Muscle of leg (tissue), 11 donors: ENCODE measurements around the gene CACTIN. TPM values are rescaled to one million over a fixed set of nuclear protein-coding genes. Genes with fewer than 3 reads are reported as not detected.

Source experiments
- DNase-seq: peaks from one replicate; pipeline ENCODE4 v3.0.0; 2013
- H3K27ac ChIP-seq: one replicate; pipeline ENCODE4 v1.5.1; 2013; ENCODE audit warnings: mild to moderate bottlenecking, low read length, control low read depth
- H3K27me3 ChIP-seq: one replicate; pipeline ENCODE4 v1.6.1; 2013; ENCODE audit warnings: low read length; ENCODE audit not compliant: control insufficient read depth, insufficient read depth
- H3K36me3 ChIP-seq: one replicate; pipeline ENCODE4 v1.6.1; 2013; ENCODE audit warnings: low read length; ENCODE audit not compliant: control insufficient read depth, insufficient read depth
- H3K4me1 ChIP-seq: one replicate; pipeline ENCODE4 v1.6.1; 2013; ENCODE audit warnings: low read length; ENCODE audit not compliant: control insufficient read depth, insufficient read depth
- H3K4me3 ChIP-seq: one replicate; pipeline ENCODE4 v1.5.1; 2013; ENCODE audit warnings: low read length, control low read depth
- H3K9me3 ChIP-seq: replicated peaks from 2 replicates; pipeline ENCODE4 v1.6.1; 2013; ENCODE audit warnings: low read depth, low read length; ENCODE audit not compliant: control insufficient read depth
- WGBS: methylation state at CpG from one replicate; pipeline ENCODE4 v1.1.5; 2013; ENCODE audit warnings: missing lambda C conversion rate; ENCODE audit not compliant: insufficient coverage; 5-methylcytosine and 5-hydroxymethylcytosine counted together
- polyA plus RNA-seq, 8 donors: library from polyadenylated mRNA; unstranded; fragments of 120-200 nt; gene quantifications; one replicate each; pipeline versions ENCODE4 v1.2.1 to v1.2.3, GENCODE V29; 2013; ENCODE audit warnings: inconsistent platforms in 1 of 8, low replicate concordance in 1 of 8; ENCODE audit not compliant: insufficient read length in 8 of 8, insufficient read depth in 1 of 8
- total RNA-seq: library from RNA; stranded (reverse); fragments of 120-200 nt; gene quantifications from one replicate; pipeline ENCODE4 v1.2.4, GENCODE V29; 2013

The CACTIN gene
- total and polyA plus RNA-seq, 9 donors, result 20.1 to 24.1 (median 22.6) TPM

DNA sequence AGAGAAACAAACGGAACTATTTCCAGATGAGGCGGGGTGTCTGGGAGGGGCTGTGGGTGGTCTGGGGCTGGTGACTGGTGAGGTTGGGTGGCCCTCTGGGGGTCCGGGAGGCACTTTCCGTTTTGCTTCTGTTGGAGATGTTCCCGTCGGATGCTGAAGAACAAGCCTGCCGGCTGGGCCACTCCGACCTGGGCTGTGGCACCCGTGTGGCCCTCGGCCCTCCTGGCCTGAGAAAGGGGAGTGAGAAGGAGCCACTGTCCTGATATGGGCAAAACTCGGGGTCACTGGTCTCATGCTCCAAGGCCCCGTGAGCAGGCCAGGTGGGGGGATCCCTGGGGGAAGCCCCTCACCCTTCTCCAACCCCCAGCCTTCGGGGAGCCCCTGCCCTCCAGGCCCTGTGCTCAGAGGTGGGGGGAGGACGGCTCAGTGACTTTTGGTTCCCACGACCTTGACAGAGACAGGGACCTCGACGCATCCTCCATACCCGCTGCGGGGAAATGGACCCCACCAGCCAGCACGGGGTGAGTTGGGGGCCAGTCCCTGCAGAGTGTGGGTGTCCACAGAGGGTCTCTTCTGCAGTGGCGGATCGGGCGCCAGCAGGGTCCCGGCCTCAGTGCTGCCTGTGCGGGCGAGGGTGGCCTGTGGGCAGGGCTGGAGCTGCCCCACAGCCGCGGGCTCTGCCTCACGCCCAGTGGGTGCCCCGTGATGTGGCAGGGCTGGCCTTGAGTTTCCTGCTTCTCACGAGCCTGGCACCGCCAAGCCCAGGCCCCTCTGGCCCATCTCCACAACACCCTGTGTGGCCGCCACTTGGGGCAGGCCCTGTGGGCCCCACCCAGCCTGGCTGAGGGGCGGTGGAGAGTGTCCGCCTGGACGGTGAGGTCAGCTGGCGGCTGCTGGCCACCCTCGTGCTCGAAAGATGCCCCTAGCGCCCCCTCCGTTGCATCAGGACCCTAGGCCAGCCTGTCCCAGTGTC, 15.6 kb downstream of the CACTIN start:
- no peak overlapping the region for H3K27ac ChIP-seq
- 75% methylated on average over 27 of the region's 41 CpGs for WGBS

DNA sequence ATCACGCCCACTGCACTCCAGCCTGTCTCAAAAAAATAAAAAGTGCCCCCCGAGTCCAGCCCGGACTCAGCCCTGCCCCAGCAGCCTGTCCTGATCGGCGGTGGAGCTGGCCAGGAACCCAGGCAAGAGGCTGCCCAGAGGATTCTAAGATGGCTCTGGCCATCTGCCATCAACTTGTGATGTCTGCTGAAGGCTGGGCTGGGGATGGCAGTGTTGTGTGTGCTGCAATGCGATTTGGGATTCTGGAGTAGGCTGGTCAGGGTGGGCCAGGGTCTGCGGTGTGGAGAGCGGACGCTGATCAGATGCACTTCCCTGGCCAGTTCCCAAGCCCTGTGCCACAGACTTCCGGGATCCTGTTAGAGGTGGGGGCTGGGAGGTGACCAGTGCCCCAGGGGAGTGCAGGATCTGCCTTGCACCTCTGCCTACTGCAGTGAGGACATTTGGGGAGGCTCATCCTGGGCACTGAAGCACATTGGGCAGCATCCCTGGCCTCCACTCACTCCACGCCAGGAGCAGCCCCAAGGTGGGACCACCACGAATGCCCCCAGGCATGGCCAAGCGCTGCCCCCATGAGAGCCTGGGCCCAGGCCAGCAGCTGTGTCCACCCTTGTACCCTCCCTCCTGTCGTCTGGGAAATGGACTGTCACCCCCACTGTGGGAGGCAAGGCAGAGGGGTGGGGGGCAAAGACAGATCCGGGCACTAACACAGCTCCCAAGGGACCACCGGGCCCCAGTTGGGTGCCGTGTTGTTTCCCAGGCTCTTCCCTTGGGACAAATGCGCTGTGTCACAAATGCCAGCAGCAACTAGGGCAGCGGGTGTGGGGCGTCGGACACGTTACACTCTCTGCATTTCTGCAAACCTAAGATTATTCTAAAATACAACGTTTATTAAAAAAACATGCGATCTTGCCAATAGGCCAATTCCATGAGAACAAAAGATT, 16.5 kb downstream of the CACTIN start:
- H3K27ac ChIP-seq, result peak overlapping the region; percentile 69
- peaks cover 35% of the 10 kb centered on the region for H3K4me1 ChIP-seq
- 73% methylated on average over 20 of the region's 24 CpGs for WGBS

More for the DNA sequence above, 15.6 kb downstream of the CACTIN start:
- H3K4me1 ChIP-seq, result peaks cover 35% of the 10 kb centered on the region
- peaks cover 36% of the 10 kb centered on the region for H3K36me3 ChIP-seq
- no peak for DNase-seq
- no peak overlapping the region for H3K4me3 ChIP-seq
- no peaks in the 10 kb centered on the region for H3K9me3 ChIP-seq
- peaks cover 23% of the 10 kb centered on the region for H3K27me3 ChIP-seq

DNA sequence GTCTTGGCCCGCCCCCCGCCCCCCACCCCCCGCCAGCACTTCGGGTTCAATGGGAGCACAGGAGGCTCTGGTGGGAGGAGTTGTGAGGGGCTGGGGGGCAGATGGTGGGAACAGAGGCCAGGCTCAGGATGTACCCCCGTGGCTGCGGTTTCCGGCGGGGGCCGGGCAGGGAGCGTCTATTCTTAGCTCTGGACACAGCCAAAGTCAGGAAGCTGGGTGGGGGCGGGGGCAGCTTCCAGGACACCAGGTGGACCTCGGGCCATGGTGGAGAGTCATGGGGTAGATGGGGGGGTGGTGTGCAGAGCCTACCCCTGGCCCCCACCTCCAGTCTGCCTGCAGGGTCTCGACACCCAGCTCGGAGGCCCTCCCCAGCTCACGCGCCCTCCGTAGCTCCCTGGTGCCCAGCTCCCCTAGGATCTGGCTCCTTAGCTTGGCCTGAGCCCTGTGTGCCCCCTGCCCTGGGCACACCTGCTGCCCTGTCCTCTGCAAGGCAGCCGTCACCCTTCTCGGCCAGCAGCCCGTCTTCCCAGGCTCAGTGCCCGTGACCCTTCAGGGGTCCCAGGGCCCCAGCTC, 17.8 kb downstream of the CACTIN start:
- H3K27me3 ChIP-seq, result peaks cover 36% of the 10 kb centered on the region
- peak; percentile 54 for DNase-seq
- 67% methylated on average over 13 of the region's 21 CpGs for WGBS
- peaks cover 24% of the 10 kb centered on the region for H3K36me3 ChIP-seq
- peak overlapping the region; percentile 69 for H3K27ac ChIP-seq
- H3K4me3 ChIP-seq, result no peak overlapping the region
- H3K9me3 ChIP-seq, result no peaks in the 10 kb centered on the region
- H3K4me1 ChIP-seq, result peaks cover 41% of the 10 kb centered on the region

More for the DNA sequence above, 16.5 kb downstream of the CACTIN start:
- no peak for DNase-seq
- H3K36me3 ChIP-seq, result peaks cover 30% of the 10 kb centered on the region
- peaks cover 31% of the 10 kb centered on the region for H3K27me3 ChIP-seq
- no peaks in the 10 kb centered on the region for H3K9me3 ChIP-seq
- H3K4me3 ChIP-seq, result no peak overlapping the region

DNA sequence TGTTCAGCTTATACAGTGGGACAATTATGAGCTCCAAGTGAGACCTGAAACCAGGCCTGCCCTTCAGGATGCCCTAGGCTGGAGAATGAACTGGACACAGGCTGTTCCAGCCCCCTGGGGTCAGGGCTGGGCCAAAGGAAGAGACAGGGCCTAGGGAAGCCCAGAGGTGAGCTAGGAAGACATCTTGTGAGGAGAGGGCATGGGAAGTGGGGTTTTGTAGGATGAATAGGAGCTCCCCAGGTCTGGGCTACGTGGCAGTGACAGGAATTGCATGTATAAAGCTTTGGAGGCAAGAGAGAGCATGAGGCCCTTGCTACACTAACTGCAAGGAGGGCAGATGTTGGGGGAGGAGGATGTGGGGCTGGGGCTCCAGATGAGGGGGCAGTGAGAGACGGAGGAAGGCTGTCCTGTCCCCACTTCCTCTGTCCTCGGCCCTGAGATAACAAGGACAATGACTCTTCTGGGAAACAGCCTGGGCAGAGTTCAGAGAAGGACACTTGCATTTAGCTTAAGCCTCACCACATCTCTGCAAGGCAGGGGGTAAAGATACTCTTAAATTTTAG, 18.4 kb downstream of the CACTIN start:
- no peak for DNase-seq
- 68% methylated on average over 3 of the region's 3 CpGs for WGBS
- no peaks in the 10 kb centered on the region for H3K9me3 ChIP-seq
- peaks cover 39% of the 10 kb centered on the region for H3K27me3 ChIP-seq
- peak overlapping the region; percentile 77 for H3K27ac ChIP-seq
- peaks cover 41% of the 10 kb centered on the region for H3K4me1 ChIP-seq
- H3K36me3 ChIP-seq, result peaks cover 19% of the 10 kb centered on the region
- no peak overlapping the region for H3K4me3 ChIP-seq

DNA sequence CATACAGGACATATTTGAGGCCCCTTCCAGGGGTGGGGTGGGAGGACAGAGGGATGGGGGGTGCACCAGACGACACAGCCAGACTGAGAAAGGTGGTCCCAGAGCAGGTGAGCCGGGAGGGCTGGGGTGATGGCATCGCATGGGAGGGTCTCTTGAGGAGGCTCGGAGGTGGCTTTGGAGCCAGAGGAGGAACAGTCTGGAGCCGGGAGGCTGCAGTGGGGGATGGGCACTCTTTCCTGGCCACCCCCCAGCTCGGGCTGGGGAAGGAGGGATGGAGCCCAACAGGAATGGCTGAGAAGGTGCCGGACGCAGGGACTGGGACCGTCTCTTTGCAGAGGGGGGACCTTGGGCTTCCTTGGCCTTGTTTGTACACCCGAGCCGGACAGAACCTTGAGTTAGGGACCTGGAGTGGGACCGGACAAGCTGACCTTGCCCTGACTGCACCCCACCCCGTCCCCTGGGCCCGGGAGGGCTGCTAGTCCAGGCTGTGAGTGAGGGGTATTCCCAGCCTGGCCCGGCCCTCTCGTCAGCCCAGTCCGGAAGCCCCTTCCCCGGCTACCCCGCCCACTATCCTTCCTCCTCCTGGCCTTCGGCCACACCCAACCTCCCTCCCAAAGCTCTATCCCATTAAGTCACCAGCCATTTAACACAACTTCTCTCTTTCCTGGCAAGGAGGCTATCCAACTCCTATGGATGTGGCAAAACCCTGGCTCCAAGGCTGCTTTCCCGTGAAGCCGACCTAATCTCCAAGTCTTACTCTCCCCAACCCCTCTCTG, 19.1 kb downstream of the CACTIN start:
- DNase-seq, result peak; percentile 67
- H3K36me3 ChIP-seq, result peaks cover 16% of the 10 kb centered on the region
- H3K4me3 ChIP-seq, result peak overlapping the region; percentile 34
- peaks cover 41% of the 10 kb centered on the region for H3K4me1 ChIP-seq
- H3K27ac ChIP-seq, result peak overlapping the region; percentile 77
- H3K27me3 ChIP-seq, result peaks cover 39% of the 10 kb centered on the region
- H3K9me3 ChIP-seq, result no peaks in the 10 kb centered on the region
- 9% methylated on average over 15 of the region's 22 CpGs for WGBS

DNA sequence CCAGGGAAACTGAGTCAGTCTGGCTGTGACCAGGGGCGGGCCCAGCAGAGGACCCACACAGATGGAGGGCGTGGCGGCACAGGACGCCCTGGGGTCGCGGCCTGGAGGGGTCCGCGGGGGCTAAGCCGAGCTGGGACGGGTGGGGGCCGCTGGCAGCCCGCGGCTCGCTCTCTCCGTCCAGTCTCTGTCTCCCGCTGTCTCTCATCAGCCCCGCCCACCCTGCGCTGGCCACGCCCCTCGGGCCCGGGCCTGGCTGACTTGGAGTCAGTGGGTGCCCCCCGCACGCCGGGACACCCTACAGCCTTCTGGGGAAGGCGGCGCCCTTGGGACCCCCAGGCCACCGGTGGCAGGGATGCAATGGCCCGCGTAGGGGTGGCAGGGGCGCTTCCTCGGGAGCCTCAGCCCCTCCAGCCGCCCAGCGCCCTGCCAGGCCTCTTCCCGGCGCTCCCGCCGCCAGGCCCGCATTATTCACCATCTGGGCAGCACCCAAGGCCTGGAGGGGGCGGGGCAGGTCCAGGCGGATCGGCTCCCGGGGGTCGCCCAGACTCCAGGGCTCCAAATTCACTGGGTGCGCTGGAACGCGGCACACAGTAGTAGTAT, 19.8 kb downstream of the CACTIN start, which contains the start of gene TBXA2R:
TBXA2R (minus strand) TSS at position 186 of the 600 bp plus-strand sequence. CDS start 6,241 bp downstream, outside the sequence.
- peaks cover 9% of the 10 kb centered on the region for H3K36me3 ChIP-seq
- peak within 1 kb of the TSS; percentile 34 for H3K4me3 ChIP-seq
- H3K27ac ChIP-seq, result peak within 1 kb of the TSS; percentile 77
- H3K4me1 ChIP-seq, result peaks cover 41% of the 10 kb centered on the region
- H3K27me3 ChIP-seq, result peaks cover 39% of the 10 kb centered on the region
- no peaks in the 10 kb centered on the region for H3K9me3 ChIP-seq
- 2% methylated on average over 43 of the region's 46 CpGs for WGBS
- peak; percentile 70 for DNase-seq

DNA sequence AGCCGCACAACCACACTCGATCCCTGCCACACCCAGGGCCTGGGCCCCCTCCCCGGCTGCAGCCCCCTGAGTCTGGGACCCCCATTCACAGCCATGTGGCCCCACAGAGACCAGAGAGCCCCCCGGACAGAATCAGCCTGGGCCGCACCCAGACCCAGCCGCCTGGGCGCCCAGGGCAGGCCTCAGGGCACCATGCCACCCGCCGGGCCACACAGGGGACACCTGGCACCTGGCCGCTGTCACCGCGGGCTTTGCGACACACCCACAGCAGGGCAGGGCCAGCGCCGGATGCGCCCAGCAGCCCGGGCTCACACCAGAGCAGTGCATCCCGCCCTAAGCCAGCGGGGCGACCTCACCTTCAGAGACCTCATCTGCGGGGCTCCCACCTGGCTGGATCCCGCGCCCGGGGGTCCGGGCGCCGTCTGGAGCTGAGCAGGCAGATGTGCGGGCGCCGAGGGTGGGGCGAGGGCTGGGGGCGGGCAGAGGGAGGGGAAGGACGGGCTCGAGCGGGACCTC, 20.4 kb downstream of the CACTIN start:
- 11% methylated on average over 30 of the region's 35 CpGs for WGBS
- no peak for DNase-seq
- peaks cover 39% of the 10 kb centered on the region for H3K27me3 ChIP-seq
- H3K9me3 ChIP-seq, result no peaks in the 10 kb centered on the region
- H3K4me1 ChIP-seq, result peaks cover 41% of the 10 kb centered on the region
- H3K36me3 ChIP-seq, result peaks cover 3% of the 10 kb centered on the region
- peak overlapping the region; percentile 34 for H3K4me3 ChIP-seq
- no peak overlapping the region for H3K27ac ChIP-seq

DNA sequence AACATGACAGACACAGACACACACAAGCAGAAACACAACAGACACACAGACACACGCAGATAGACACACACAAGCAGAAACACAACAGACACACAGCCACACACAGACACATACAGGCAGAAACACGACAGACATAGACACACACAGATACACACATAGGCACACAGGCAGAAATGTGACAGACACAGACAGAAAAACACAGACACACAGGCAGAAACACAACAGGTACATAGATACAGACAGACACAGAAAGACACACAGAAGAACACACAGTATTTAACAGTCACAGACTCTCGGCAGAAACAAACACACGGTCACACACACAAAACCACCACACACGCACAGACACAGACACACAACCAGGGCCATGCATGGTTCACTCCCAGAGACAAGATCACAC, 20.8 kb downstream of the CACTIN start:
- Histone ChIP-seq H3K36me3 (no peaks in the 10 kb centered on the region), H3K27me3 (peaks cover 39% of the 10 kb centered on the region), H3K4me3 (peak overlapping the region; percentile 34), H3K9me3 (no peaks in the 10 kb centered on the region), H3K27ac (no peak overlapping the region), H3K4me1 (peaks cover 41% of the 10 kb centered on the region)
- WGBS, result 50% methylated on average over 3 of the region's 5 CpGs
- DNase-seq, result no peak
